BLaER1 (cell line): ENCODE results near the gene VWA2.
"Not testable (repeated sequence)": the region's sequence is repeated elsewhere in the genome, so short reads cannot be mapped to it uniquely, and the experiment has no call there.

Experiments
- H3K27ac ChIP-seq: shearing (Covaris generic); formaldehyde crosslinking; 2 replicates; pipeline ENCODE4 v1.8.1; 2022
- H3K27me3 ChIP-seq: shearing (Covaris generic); formaldehyde crosslinking; 2 replicates; pipeline ENCODE4 v1.8.1; 2022
- H3K36me3 ChIP-seq: shearing (Covaris generic); formaldehyde crosslinking; 2 replicates; pipeline ENCODE4 v1.8.1; 2022
- H3K4me1 ChIP-seq: shearing (Covaris generic); formaldehyde crosslinking; 2 replicates; pipeline ENCODE4 v1.8.1; 2022
- H3K4me2 ChIP-seq: shearing (Covaris generic); formaldehyde crosslinking; 2 replicates; pipeline ENCODE4 v1.8.1; 2022
- H3K4me3 ChIP-seq: shearing (Covaris generic); formaldehyde crosslinking; 2 replicates; pipeline ENCODE4 v1.8.1; 2022
- H3K9ac ChIP-seq: shearing (Covaris generic); formaldehyde crosslinking; 2 replicates; pipeline ENCODE4 v1.8.1; 2022
- H3K9me3 ChIP-seq: shearing (Covaris generic); formaldehyde crosslinking; 2 replicates; pipeline ENCODE4 v1.8.1; 2022
- H4K20me1 ChIP-seq: shearing (Covaris generic); formaldehyde crosslinking; 2 replicates; pipeline ENCODE4 v1.8.1; 2022
- Cebpa-rat ChIP-seq: shearing (Covaris generic); IDR thresholded peaks from 2 replicates; pipeline ENCODE4 v1.8.1; 2022

The VWA2 gene

DNA sequence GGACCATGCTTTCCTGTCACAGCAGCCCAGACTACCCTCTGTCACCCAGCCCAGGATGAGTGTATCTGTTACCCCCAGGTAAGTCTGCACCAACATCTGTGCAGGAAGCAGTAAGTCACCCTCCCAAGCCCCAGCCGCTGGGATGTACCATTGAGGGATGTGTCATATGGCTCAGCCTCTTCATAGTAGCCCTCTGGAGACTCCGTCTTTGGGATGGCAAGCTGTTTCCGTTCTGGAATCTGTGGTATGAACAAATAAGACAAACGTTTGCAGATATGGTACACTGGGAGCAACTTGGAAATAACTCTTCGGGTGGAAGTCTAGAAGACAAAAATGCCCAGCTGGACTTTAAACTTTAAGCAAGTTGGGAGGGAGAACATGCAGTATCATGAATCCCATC is 84.0 kb downstream of the VWA2 start:
- TF ChIP-seq Cebpa-rat: no peak
- Histone ChIP-seq H3K4me2 (no peak overlapping the region), H3K9me3 (no peaks in the 10 kb centered on the region), H3K4me1 (peaks cover 10% of the 10 kb centered on the region), H4K20me1 (no peaks in the 10 kb centered on the region), H3K27ac (no peak overlapping the region), H3K4me3 (no peak overlapping the region), H3K27me3 (no peaks in the 10 kb centered on the region), H3K36me3 (no peaks in the 10 kb centered on the region), H3K9ac (no peak overlapping the region)

DNA sequence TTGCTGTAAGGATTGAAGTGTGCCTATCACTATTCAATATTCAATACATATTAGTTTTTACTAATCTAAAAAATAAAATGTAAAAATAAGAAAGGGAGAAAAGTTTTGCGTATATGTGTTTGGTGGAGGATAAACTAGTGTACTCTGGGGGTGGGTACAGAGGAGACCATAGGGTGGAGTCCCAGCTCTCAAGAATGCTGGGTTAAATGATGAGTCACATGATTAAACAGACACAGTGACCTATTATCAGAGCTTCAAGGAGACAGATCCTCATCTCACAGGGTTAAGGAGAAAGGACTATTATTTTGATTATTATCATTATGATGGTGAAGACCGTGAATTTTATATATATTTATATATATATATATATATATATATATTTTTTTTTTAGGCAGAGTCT is 87.7 kb downstream of the VWA2 start:
- Histone ChIP-seq H3K4me3 (no peak overlapping the region), H3K36me3 (no peaks in the 10 kb centered on the region), H3K4me2 (no peak overlapping the region), H3K27ac (no peak overlapping the region), H3K9me3 (no peaks in the 10 kb centered on the region), H3K27me3 (no peaks in the 10 kb centered on the region), H4K20me1 (no peaks in the 10 kb centered on the region), H3K4me1 (peaks cover 36% of the 10 kb centered on the region), H3K9ac (no peak overlapping the region)
- TF ChIP-seq Cebpa-rat: no peak

DNA sequence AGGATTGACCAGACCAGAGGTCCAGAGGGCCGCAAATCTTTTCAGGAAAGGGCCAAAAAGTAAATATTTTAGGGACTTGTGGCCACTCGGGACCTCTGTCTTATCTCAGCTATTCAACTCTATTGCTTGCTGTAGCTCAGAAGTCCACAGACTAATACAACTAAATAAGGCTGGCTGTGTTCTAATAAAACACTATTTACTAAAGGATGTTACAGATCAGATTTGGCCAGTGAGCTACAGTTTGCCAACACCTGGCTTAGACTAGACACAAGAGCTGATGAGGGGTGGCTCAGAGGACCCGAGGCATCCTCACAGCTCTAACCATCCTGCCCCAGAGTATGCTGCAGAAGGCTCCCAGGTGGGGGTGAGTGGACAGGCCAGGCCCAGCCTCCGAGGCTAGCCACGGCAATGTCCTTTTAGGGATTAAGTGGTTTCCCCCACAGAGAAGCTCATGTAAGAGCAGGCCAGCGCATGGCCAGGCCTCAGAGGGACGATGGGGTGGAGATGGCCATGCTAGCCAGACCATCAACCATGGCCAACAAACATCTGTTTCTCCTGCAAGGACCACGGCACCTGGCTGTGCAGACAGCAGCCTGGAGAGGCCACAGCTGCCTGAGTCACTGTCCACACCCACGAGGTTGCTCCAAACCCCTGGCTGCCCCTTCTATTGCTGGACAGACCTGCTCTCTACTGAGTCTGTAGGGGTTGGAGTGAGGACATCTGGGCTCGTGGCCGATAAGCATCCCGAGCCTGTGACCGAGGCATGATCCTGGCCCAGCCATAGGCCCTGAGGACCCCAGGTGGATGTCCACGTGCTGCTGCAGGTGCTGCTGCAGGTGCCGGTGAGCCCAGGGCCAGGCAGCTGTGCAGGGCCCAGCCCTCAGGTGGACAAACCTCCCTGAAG is 88.7 kb downstream of the VWA2 start:
- Histone ChIP-seq H4K20me1 (no peaks in the 10 kb centered on the region), H3K36me3 (no peaks in the 10 kb centered on the region), H3K27ac (peak overlapping the region; percentile 18; the same call in 1 of the 2 replicates), H3K27me3 (no peaks in the 10 kb centered on the region), H3K9ac (no peak overlapping the region), H3K4me1 (peaks cover 46% of the 10 kb centered on the region), H3K9me3 (no peaks in the 10 kb centered on the region), H3K4me2 (no peak overlapping the region), H3K4me3 (no peak overlapping the region)
- TF ChIP-seq Cebpa-rat: no peak

DNA sequence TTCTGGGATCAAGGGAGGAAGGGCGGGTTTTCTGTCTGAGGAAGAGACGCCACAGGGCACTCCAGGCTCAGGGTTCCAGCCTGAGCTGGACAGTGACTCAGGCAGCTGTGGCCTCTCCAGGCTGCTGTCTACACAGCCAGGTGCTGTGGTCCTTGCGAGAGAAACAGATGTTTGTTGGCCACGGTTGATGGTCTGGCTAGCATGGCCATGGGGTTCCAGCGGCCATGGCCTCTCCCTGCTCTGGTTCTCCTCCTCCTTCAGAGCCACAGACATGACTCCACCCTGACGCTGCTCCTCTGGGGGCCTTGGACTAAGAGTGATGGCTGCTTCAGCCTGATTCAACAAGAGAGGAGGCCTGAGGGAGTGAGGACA is 89.4 kb downstream of the VWA2 start:
- no peak overlapping the region for H3K4me3 ChIP-seq
- H4K20me1 ChIP-seq: no peaks in the 10 kb centered on the region
- no peaks in the 10 kb centered on the region for H3K9me3 ChIP-seq
- peak overlapping the region; percentile 18; the same call in 1 of the 2 replicates for H3K27ac ChIP-seq
- peaks cover 52% of the 10 kb centered on the region for H3K4me1 ChIP-seq
- TF ChIP-seq Cebpa-rat: no peak
- H3K9ac ChIP-seq: no peak overlapping the region
- H3K27me3 ChIP-seq: no peaks in the 10 kb centered on the region
- H3K4me2 ChIP-seq: 0 out of 2 replicates have a peak overlapping the region, but pooled peaks have one; percentile 56
- no peaks in the 10 kb centered on the region for H3K36me3 ChIP-seq

DNA sequence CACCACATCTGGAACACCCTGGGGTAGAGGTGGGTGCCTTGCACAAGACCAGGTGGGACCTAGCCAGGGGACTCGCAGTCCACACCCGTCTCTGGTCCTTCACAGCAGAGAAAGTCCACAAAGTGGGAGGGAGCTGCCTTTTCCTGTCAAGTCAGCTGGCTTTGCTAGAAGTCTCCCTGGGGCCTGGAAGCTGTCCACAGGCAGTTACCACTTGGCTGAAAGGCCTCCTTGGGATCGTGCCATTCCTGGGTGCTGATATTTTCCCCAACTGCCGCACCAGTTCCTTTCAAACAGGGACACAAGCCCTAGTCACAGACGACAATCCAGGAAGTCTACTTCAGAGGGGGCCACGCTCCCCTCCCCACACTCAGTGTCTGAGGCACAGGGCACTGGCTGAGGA is 89.8 kb downstream of the VWA2 start:
- Histone ChIP-seq H4K20me1 (no peaks in the 10 kb centered on the region), H3K27me3 (no peaks in the 10 kb centered on the region), H3K4me2 (peak overlapping the region; percentile 56), H3K9ac (no peak overlapping the region), H3K9me3 (no peaks in the 10 kb centered on the region), H3K4me3 (no peak overlapping the region), H3K27ac (0 out of 2 replicates have a peak overlapping the region, but pooled peaks have one; percentile 14), H3K36me3 (no peaks in the 10 kb centered on the region), H3K4me1 (peaks cover 56% of the 10 kb centered on the region)
- TF ChIP-seq Cebpa-rat: no peak

DNA sequence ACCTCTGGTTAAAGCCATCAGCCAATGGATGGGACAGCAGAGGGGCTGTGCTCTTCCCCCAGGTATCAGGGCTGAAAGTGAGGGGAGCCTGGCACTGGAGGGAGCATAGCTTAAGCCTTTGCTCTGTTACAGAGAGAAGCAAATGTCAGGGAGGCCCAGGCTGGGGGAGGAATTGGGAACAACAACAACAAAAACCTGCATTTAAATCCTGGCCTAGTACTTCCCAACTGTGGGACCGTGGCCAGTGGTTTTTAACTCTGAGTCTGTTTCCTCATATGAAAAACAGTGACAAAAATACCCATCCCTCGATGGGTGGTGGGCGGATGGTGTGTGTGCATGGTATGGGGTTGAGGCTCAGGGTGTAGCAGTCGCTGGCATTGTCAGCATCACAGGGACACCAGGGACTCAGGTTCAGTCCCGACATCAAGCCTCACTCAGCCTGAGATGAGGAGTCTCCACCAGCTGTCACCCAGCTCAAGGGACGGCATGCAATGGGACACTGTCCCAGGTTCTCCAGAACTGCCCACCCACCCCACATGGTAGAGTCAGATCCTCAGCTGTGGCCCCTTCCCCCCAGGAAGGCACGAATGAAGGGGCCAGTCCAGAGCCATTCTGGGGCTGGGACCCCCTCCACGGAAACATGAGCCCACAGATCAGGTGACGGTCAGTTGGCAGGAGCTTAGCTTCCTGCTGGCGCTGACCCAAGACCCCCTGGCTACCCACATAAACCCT is 90.7 kb downstream of the VWA2 start:
- no peaks in the 10 kb centered on the region for H4K20me1 ChIP-seq
- TF ChIP-seq Cebpa-rat: no peak
- H3K27me3 ChIP-seq: no peaks in the 10 kb centered on the region
- H3K9me3 ChIP-seq: no peaks in the 10 kb centered on the region
- no peak overlapping the region for H3K4me3 ChIP-seq
- peaks cover 66% of the 10 kb centered on the region for H3K4me1 ChIP-seq
- H3K36me3 ChIP-seq: no peaks in the 10 kb centered on the region
- H3K9ac ChIP-seq: no peak overlapping the region
- peak overlapping the region; percentile 56 for H3K4me2 ChIP-seq
- 0 out of 2 replicates have a peak overlapping the region, but pooled peaks have one; percentile 14 for H3K27ac ChIP-seq

DNA sequence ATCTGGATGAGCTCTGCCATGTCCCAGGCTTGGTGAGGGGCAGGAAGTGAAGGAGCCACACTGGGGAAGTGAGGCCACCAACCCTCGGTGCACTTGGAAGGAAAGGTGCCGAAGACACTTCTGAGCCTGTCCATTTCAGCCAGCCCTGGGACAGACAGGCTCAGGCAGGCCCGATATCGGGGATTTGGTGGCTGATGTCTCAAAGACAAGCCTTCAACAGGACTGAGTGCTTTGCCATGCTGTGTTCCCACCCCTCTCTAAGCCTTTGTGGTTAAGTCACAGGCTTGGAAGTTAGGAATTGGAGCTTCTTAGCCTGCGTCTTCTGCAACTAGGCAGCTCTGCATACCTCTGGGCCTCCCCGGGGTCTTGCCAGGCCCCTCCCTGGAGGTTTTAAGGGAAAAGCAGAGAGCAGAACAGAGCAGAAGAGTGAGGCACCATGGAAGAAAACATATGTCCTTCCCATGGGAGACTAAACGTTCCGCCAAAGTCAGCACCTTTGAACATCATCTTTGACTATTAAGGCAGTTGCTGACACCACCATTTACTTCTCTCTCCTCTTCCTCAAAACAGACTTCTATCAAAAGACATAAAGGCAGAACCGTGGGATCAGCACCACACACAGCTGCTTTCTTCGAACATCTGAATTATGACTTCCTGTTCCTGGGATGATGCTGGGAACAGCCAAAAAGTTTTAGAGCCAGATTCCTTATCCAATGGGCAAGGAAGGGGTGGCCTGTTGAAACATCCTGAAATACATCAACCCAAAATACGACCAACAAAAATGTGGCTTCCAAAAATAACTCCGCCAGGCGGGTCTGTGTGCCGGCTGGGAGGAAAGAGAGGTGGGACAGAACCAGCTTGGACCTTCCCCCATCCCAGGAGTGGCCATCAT is 93.5 kb downstream of the VWA2 start:
- Histone ChIP-seq H4K20me1 (no peaks in the 10 kb centered on the region), H3K9me3 (no peaks in the 10 kb centered on the region), H3K27ac (no peak overlapping the region), H3K27me3 (no peaks in the 10 kb centered on the region), H3K9ac (no peak overlapping the region), H3K4me1 (peaks cover 81% of the 10 kb centered on the region), H3K4me2 (peak overlapping the region; percentile 60), H3K4me3 (no peak overlapping the region), H3K36me3 (no peaks in the 10 kb centered on the region)
- no peak for TF ChIP-seq Cebpa-rat

DNA sequence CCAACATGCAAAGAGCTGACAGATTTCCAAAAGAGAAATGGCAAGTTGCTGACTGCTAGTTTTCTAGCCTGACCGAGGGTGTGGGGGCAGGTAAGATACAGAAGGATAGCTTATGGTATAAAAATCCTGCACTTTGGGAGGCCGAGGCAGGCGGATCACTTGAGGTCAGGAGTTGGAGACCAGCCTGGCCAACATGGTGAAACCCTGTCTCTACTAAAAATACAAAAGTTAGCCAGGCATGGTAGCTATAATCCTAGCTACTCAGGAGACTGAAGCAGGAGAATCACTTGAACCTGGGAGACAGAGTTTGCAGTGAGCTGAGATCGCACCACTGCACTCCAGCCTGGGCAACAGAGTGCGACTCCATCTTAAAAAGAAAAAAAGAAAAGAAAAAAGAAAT is 94.4 kb downstream of the VWA2 start:
- not testable (repeated sequence) for H4K20me1 ChIP-seq, H3K4me3 ChIP-seq, H3K36me3 ChIP-seq, H3K27ac ChIP-seq, H3K27me3 ChIP-seq, H3K9ac ChIP-seq, H3K9me3 ChIP-seq
- H3K4me1 ChIP-seq: peaks cover 81% of the 10 kb centered on the region
- H3K4me2 ChIP-seq: peak overlapping the region; percentile 60

DNA sequence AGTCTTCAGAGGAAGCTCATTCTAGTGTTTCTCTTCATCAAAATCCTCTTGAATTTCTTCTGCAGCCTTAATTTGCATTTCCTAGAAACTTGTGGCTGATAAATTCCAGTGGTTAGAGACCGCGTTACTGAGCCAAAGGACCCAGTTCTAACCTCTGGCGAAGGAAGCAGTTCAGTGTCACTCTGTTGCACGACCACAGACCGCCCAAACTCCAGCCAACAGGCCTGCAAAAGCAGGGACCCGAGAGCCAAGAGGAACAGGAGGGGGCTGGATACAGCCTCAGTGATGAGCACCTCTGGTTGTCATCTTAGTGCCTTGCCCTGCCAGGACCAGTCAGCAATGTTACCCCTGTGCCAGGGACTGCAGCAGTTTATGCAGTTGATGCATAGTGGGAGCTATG is 95.2 kb downstream of the VWA2 start:
- H3K9me3 ChIP-seq: no peaks in the 10 kb centered on the region
- peaks cover 73% of the 10 kb centered on the region for H3K4me1 ChIP-seq
- H3K4me3 ChIP-seq: no peak overlapping the region
- no peak overlapping the region for H3K9ac ChIP-seq
- H4K20me1 ChIP-seq: no peaks in the 10 kb centered on the region
- no peaks in the 10 kb centered on the region for H3K36me3 ChIP-seq
- H3K27me3 ChIP-seq: no peaks in the 10 kb centered on the region
- peak overlapping the region; percentile 60 for H3K4me2 ChIP-seq
- TF ChIP-seq Cebpa-rat: no peak
- no peak overlapping the region for H3K27ac ChIP-seq
